Caco-2 (cell line): ENCODE results near the gene PRICKLE3. TPM values are rescaled to one million over a fixed set of nuclear protein-coding genes. Genes with fewer than 3 reads are reported as not detected.

Source experiments
- BruUV-seq: library from RNA; stranded (reverse); fragments of 400-500 nt; replicated peaks from 2 replicates; lab custom pipeline; 2021; lab: Mats Ljungman, UMichigan
- CTCF ChIA-PET: fragments of 300-600 bp; sonication (Branson Sonifier 250); formaldehyde crosslinking; loops from one replicate; lab custom pipeline; 2022; ENCODE audit warnings: antibody characterized with exemption; lab: Charles Lee
- POLR2A ChIA-PET: fragments of 300-600 bp; sonication (Branson Sonifier 250); formaldehyde crosslinking; loops from one replicate; lab custom pipeline; 2022; ENCODE audit warnings: antibody characterized with exemption; lab: Charles Lee
- DNase-seq, 2 experiments: peaks; one replicate each; pipeline versions ENCODE4 v3.0.0 to v3.0.0-alpha.2; 2020 to 2022
- H3K27me3 ChIP-seq: replicated peaks from 2 replicates; pipeline ENCODE4 v1.6.0; 2011; ENCODE audit warnings: low read length; ENCODE audit not compliant: control insufficient read depth, insufficient read depth
- H3K36me3 ChIP-seq: 2 replicates; pipeline ENCODE4 v1.5.1; 2011; ENCODE audit warnings: low read length; ENCODE audit not compliant: control insufficient read depth, insufficient read depth
- H3K4me1 ChIP-seq: fragments of 250-450 bp; sonication (Bioruptor Pico); 2 replicates; pipeline ENCODE4 v1.5.1; 2020; ENCODE audit warnings: mild to moderate bottlenecking
- H3K4me3 ChIP-seq: 2 replicates; pipeline ENCODE4 v1.5.1; 2011; ENCODE audit warnings: low read depth, mild to moderate bottlenecking, control low read depth, low read length
- H3K9me3 ChIP-seq: fragments of 250-450 bp; sonication (Bioruptor Pico); 2 replicates; pipeline ENCODE4 v1.5.1; 2020; ENCODE audit warnings: mild to moderate bottlenecking, moderate library complexity
- H3K27ac Mint-ChIP-seq: one replicate; pipeline ENCODE4 v1.8.0; 2022; ENCODE audit warnings: mixed read lengths; ENCODE audit not compliant: unreplicated experiment
- H3K27me3 Mint-ChIP-seq: one replicate; pipeline ENCODE4 v1.8.0; 2022; ENCODE audit warnings: mixed read lengths; ENCODE audit not compliant: insufficient read depth, unreplicated experiment
- H3K36me3 Mint-ChIP-seq: one replicate; pipeline ENCODE4 v1.8.0; 2022; ENCODE audit warnings: mild to moderate bottlenecking, mixed read lengths; ENCODE audit not compliant: insufficient read depth, unreplicated experiment
- H3K4me1 Mint-ChIP-seq: one replicate; pipeline ENCODE4 v1.8.0; 2022; ENCODE audit warnings: low read depth, mixed read lengths; ENCODE audit not compliant: unreplicated experiment
- H3K4me3 Mint-ChIP-seq: one replicate; pipeline ENCODE4 v1.8.0; 2022; ENCODE audit warnings: mild to moderate bottlenecking, moderate library complexity, mixed read lengths; ENCODE audit not compliant: unreplicated experiment
- H3K9me3 Mint-ChIP-seq: one replicate; pipeline ENCODE4 v1.8.0; 2022; ENCODE audit warnings: mixed read lengths; ENCODE audit not compliant: unreplicated experiment
- CTCF ChIP-seq, 2 experiments: fragments of 200-600 bp in 1 of 2; IDR thresholded peaks; 1 replicate in 1 of 2; 2 replicates in 1 of 2; pipeline versions ENCODE4 v1.5.1 to v1.8.0; 2011 to 2022; ENCODE audit warnings: antibody characterized with exemption in 1 of 2, control low read depth in 1 of 2, inconsistent platforms in 1 of 2, low read depth in 1 of 2, low read length in 1 of 2, mild to moderate bottlenecking in 1 of 2, moderate library complexity in 1 of 2; ENCODE audit not compliant: insufficient read depth in 1 of 2, severe bottlenecking in 1 of 2, unreplicated experiment in 1 of 2
- intact Hi-C: fragments of 100-400 bp; cut with micrococcal nuclease; formaldehyde crosslinking; loops from one replicate; pipeline ENCODE4 v1.10.0; 2022; ENCODE audit not compliant: unreplicated experiment
- total RNA-seq: library from RNA; stranded (reverse); gene quantifications from 2 replicates; pipeline ENCODE4 v1.2.3, GENCODE V29; 2022

Gene PRICKLE3
- total RNA-seq, 1 experiment from 2014 or later: 8.4 TPM

- Histone ChIP-seq H3K9me3 (no peaks in the 10 kb centered on the region), H3K4me3 (no peak overlapping the region), H3K4me1 (peaks cover 13% of the 10 kb centered on the region; the same call in 1 of the 2 replicates), H3K36me3 (no peaks in the 10 kb centered on the region), H3K27me3 (no peaks in the 10 kb centered on the region)
- ChIA-PET POLR2A (no interaction called here), CTCF (no interaction called here)
- intact Hi-C loops: no loop called here
- no peaks in the 10 kb centered on the region for H3K27me3 Mint-ChIP-seq
- H3K4me1 Mint-ChIP-seq: no peaks in the 10 kb centered on the region
- no TSS peak for BruUV-seq
- peaks cover 7% of the 10 kb centered on the region for H3K36me3 Mint-ChIP-seq
- DNase-seq: no peak
- TF ChIP-seq CTCF (IDR thresholded peaks at IDR 0.05; ENCODE audit: insufficient read depth in 1 of 2, low read depth in 1 of 2, low read length in 1 of 2, severe bottlenecking in 1 of 2, unreplicated experiment in 1 of 2): no peak
- no peak overlapping the region for H3K4me3 Mint-ChIP-seq
- H3K9me3 Mint-ChIP-seq: no peaks in the 10 kb centered on the region
- no peak overlapping the region for H3K27ac Mint-ChIP-seq
Observed at GRCh38 chrX:49204017-49204416, 17.8 kb upstream of the PRICKLE3 start.

GRCh38 chrX:49203536-49203935 is 17.4 kb upstream of the PRICKLE3 start:
- H3K27me3 Mint-ChIP-seq: no peaks in the 10 kb centered on the region
- intact Hi-C loops: no loop called here
- H3K36me3 Mint-ChIP-seq: peaks cover 7% of the 10 kb centered on the region
- TF ChIP-seq CTCF (IDR thresholded peaks at IDR 0.05; ENCODE audit: insufficient read depth in 1 of 2, low read depth in 1 of 2, low read length in 1 of 2, severe bottlenecking in 1 of 2, unreplicated experiment in 1 of 2): no peak
- no peaks in the 10 kb centered on the region for H3K9me3 Mint-ChIP-seq
- H3K4me1 ChIP-seq: peaks cover 13% of the 10 kb centered on the region; the same call in 1 of the 2 replicates
- ChIA-PET POLR2A (no interaction called here), CTCF (no interaction called here)
- no TSS peak for BruUV-seq
- H3K4me3 Mint-ChIP-seq: no peak overlapping the region
- H3K27ac Mint-ChIP-seq: no peak overlapping the region
- no peak overlapping the region for H3K4me3 ChIP-seq
- peaks cover 2% of the 10 kb centered on the region for H3K4me1 Mint-ChIP-seq
- H3K27me3 ChIP-seq: no peaks in the 10 kb centered on the region
- DNase-seq: no peak
- H3K9me3 ChIP-seq: no peaks in the 10 kb centered on the region
- no peaks in the 10 kb centered on the region for H3K36me3 ChIP-seq

GRCh38 chrX:49202022-49202421 is 15.8 kb upstream of the PRICKLE3 start:
- no peaks in the 10 kb centered on the region for H3K27me3 Mint-ChIP-seq
- Histone ChIP-seq H3K36me3 (no peaks in the 10 kb centered on the region), H3K27me3 (no peaks in the 10 kb centered on the region), H3K4me3 (no peak overlapping the region), H3K4me1 (peaks cover 13% of the 10 kb centered on the region; the same call in 1 of the 2 replicates), H3K9me3 (no peaks in the 10 kb centered on the region)
- no peak overlapping the region for H3K4me3 Mint-ChIP-seq
- ChIA-PET CTCF (interaction anchor here (1.0 kb wide), 1 partner anchor 9 kb away, joined by 3 read pairs; no protein-coding TSS in a partner anchor), POLR2A (interaction anchor here (0.9 to 1.4 kb wide), 3 partner anchors 10 to 66 kb away, joined by 3 to 9 read pairs (median 3); no protein-coding TSS in a partner anchor)
- peaks cover 12% of the 10 kb centered on the region for H3K4me1 Mint-ChIP-seq
- H3K9me3 Mint-ChIP-seq: no peaks in the 10 kb centered on the region
- no peak for TF ChIP-seq CTCF (IDR thresholded peaks at IDR 0.05; ENCODE audit: insufficient read depth in 1 of 2, low read depth in 1 of 2, low read length in 1 of 2, severe bottlenecking in 1 of 2, unreplicated experiment in 1 of 2)
- no TSS peak for BruUV-seq
- intact Hi-C loops: no loop called here
- peak overlapping the region; percentile 73 for H3K27ac Mint-ChIP-seq
- H3K36me3 Mint-ChIP-seq: peaks cover 14% of the 10 kb centered on the region
- peak; percentile 50 to 51 for DNase-seq
